Pancreas (tissue), 10 donors: ENCODE data around the gene ISX. TPM values are rescaled to one million over a fixed set of nuclear protein-coding genes. Genes with fewer than 3 reads are reported as not detected.

Source experiments
- ATAC-seq, 4 donors: fragments of 200-7000 bp; cut with Tn5 transposase; one replicate each; pipeline versions ENCODE4 v1.8.0 to v1.9.1; 2020; ENCODE audit warnings: mild to moderate bottlenecking in 4 of 4, moderate library complexity in 4 of 4
- DNase-seq, 6 donors: peaks; one replicate each; pipeline ENCODE4 v3.0.0-alpha.2; 2020
- FAIRE-seq: peaks from 2 replicates; lab custom pipeline; 2012; peaks lifted over from hg19 to GRCh38; lab: Jason Lieb, UNC
- H3K27ac ChIP-seq, 4 donors: fragments of 200-600 bp; sonication (generic); 1 replicate in 3 of 4; 2 replicates in 1 of 4; pipeline versions ENCODE4 v1.5.0 to v1.8.0; 2020
- H3K27me3 ChIP-seq, 4 donors: fragments of 200-600 bp; one replicate each; pipeline ENCODE4 v1.8.0; 2021
- H3K36me3 ChIP-seq, 3 donors: fragments of 200-600 bp; sonication (generic) in 1 of 3; one replicate each; pipeline versions ENCODE4 v1.5.0 to v1.8.0; 2020 to 2021
- H3K4me1 ChIP-seq, 3 donors: fragments of 200-600 bp; one replicate each; pipeline ENCODE4 v1.8.0; 2021
- H3K4me3 ChIP-seq, 4 donors: fragments of 200-600 bp; sonication (generic) in 2 of 4; one replicate each; pipeline versions ENCODE4 v1.5.0 to v1.8.0; 2020 to 2021
- H3K9me3 ChIP-seq, 4 donors: fragments of 200-600 bp; one replicate each; pipeline ENCODE4 v1.8.0; 2021
- WGBS, 2 donors: extraction: QIAGEN DNeasy Blood & Tissue Kit; methylation state at CpG; one replicate each; pipeline ENCODE4 v1.1.7; 2013; 5-methylcytosine and 5-hydroxymethylcytosine counted together
- intact Hi-C, 3 donors: fragments of 100-400 bp; cut with DNase I; formaldehyde crosslinking; loops; one replicate each; pipeline versions ENCODE4 v1.11.1 to v1.14.2; 2022
- polyA plus RNA-seq, 2 donors: library from polyadenylated mRNA; stranded (reverse); fragments of 200-250 nt; gene quantifications; one replicate each; pipeline ENCODE4 v1.2.3, GENCODE V29; 2013
- total RNA-seq, 6 donors: library from RNA; stranded (reverse); fragmentation: NEBNext Ultra II Directional in 4 of 6; extraction: Animal tissue kit (Norgen Biotek cat#: 25700) in 4 of 6; gene quantifications; one replicate each; pipeline versions ENCODE4 v1.2.1 to v1.2.4, GENCODE V29; 2021 to 2023
- TF ChIP-seq, protein P1 (sequence below), 4 donors: fragments of 200-600 bp; sonication (generic) in 3 of 4; IDR thresholded peaks; one replicate each; pipeline versions ENCODE4 v1.5.0 to v1.8.0; 2021; ENCODE audit warnings: antibody characterized with exemption in 4 of 4
- donor health status: healthy with polysubstance abuse.
- donor health status: DM: no; HTN: no; CAD: no; lungs with moderate emphysema.
- donor health status: DM: no; HTN: no; CAD: no.
- donor health status: control.
- donor health status: control.
- donor health status: Bipolar disorder and iron deficiency.
- donor health status: DM: yes; HTN: yes; CAD: no.
- donor health status: DM: no; HTN: no; CAD: no.
- donor health status: DM: no; HTN: no; CAD: no.
- donor health status: DM: yes; HTN: yes; CAD: no.

ISX gene
- total and polyA plus RNA-seq, 8 donors: 0.12 to 0.14 TPM; not detected in 6

GRCh38 chr22:35111244-35111643 lies 45.3 kb downstream of the ISX start:
- no peaks in the 10 kb centered on the region for H3K4me1 ChIP-seq
- intact Hi-C loops: no loop called here
- H3K4me3 ChIP-seq: no peak overlapping the region
- 59 to 64% methylated on average over 3 of the region's 3 CpGs for WGBS, 2 donors
- H3K27me3 ChIP-seq: no peaks in the 10 kb centered on the region
- H3K9me3 ChIP-seq: no peaks in the 10 kb centered on the region
- TF ChIP-seq, protein P1, sequence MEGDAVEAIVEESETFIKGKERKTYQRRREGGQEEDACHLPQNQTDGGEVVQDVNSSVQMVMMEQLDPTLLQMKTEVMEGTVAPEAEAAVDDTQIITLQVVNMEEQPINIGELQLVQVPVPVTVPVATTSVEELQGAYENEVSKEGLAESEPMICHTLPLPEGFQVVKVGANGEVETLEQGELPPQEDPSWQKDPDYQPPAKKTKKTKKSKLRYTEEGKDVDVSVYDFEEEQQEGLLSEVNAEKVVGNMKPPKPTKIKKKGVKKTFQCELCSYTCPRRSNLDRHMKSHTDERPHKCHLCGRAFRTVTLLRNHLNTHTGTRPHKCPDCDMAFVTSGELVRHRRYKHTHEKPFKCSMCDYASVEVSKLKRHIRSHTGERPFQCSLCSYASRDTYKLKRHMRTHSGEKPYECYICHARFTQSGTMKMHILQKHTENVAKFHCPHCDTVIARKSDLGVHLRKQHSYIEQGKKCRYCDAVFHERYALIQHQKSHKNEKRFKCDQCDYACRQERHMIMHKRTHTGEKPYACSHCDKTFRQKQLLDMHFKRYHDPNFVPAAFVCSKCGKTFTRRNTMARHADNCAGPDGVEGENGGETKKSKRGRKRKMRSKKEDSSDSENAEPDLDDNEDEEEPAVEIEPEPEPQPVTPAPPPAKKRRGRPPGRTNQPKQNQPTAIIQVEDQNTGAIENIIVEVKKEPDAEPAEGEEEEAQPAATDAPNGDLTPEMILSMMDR (IDR thresholded peaks at IDR 0.05): no peak
- H3K27ac ChIP-seq: no peak overlapping the region
- FAIRE-seq: no peak
- H3K36me3 ChIP-seq: no peaks in the 10 kb centered on the region
- no peak for ATAC-seq
- DNase-seq: no peak

- whole genome bisulfite sequencing, 2 donors: 59 to 77% methylated on average over 10 of the region's 10 CpGs
- TF ChIP-seq, protein P1 (IDR thresholded peaks at IDR 0.05): no peak
Observed at GRCh38 chr22:35113341-35113740, 47.4 kb downstream of the ISX start.

DNA sequence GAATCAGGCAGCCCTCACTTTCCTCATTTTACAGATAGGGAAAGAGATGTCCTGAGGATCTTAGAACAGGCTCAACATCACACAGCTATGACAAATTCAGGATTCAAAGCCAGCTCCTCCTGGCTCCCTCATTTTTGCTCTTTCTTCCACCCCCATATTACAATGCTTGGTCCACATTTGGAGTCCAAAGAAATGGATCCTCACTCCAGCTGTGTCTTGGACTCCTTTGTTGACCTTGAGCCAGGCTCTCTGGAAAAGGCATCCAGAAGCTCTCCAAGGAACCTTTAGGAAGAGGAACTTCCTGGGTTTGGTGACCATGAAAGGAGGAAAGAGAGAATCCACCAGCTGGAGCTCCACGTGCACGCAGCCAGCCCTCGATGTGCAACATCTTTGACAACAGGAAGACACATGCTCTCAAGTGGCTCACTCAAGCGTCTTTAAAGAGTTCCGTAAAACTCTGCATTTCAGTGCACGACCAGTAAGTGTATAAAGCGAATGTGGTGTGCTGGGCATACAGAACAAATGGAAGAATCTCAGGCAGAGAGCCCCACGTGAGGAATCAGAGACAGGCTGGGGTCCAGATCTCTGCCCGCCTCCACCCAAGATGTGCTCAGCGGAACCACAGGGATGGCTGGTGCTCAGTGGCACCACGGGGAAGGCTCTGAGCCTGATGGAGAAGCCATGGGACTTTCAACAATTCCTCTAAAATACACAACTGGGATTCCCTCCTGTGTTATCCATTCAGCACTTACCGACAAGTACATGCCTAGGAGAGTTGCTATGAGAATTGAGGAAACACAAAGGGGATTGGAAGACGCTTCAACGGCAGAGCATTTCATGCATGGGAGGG lies 48.4 kb downstream of the ISX start:
- FAIRE-seq (no peak), ATAC-seq (no peak), DNase-seq (no peak)
- 67 to 76% methylated on average over 14 of the region's 14 CpGs for WGBS, 2 donors
- no peak overlapping the region for H3K4me3 ChIP-seq
- H3K4me1 ChIP-seq: no peaks in the 10 kb centered on the region
- H3K9me3 ChIP-seq: no peaks in the 10 kb centered on the region
- no peak overlapping the region for H3K27ac ChIP-seq
- no peaks in the 10 kb centered on the region for H3K27me3 ChIP-seq
- H3K36me3 ChIP-seq: no peaks in the 10 kb centered on the region
- intact Hi-C loops: no loop called here
- TF ChIP-seq, protein P1 (IDR thresholded peaks at IDR 0.05): no peak

More at GRCh38 chr22:35113341-35113740, 47.4 kb downstream of the ISX start:
- FAIRE-seq: no peak
- H3K9me3 ChIP-seq: no peaks in the 10 kb centered on the region
- H3K4me1 ChIP-seq: no peaks in the 10 kb centered on the region
- no peaks in the 10 kb centered on the region for H3K27me3 ChIP-seq
- no peak for ATAC-seq
- no peak overlapping the region for H3K4me3 ChIP-seq
- DNase-seq: no peak
- intact Hi-C loops: no loop called here
- H3K27ac ChIP-seq: no peak overlapping the region
- no peaks in the 10 kb centered on the region for H3K36me3 ChIP-seq

DNA sequence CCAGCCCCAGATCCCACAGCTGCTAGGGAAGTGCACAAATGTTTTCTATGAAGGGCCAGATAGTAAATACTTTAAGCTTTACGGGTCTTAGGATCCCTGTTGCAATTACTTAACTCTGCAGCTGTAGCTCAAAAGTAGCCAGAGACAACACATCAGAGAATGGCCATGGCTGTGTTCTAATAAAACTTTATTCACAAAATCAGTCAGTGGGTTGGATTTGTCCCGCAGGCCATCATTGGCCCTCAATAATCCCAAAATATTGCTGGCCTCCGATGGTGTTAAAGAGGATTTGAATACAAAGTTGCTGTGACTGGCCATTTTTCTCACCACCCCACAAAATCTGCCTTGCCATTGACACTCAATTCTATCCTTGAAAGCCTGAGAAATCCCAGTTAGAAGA lies 49.6 kb downstream of the ISX start:
- TF ChIP-seq, protein P1 (IDR thresholded peaks at IDR 0.05): no peak
- Histone ChIP-seq H3K27me3 (no peaks in the 10 kb centered on the region), H3K36me3 (no peaks in the 10 kb centered on the region), H3K9me3 (no peaks in the 10 kb centered on the region), H3K4me1 (no peaks in the 10 kb centered on the region), H3K27ac (no peak overlapping the region), H3K4me3 (no peak overlapping the region)
- ATAC-seq (no peak), DNase-seq (no peak), FAIRE-seq (no peak)
- 81 to 90% methylated on average over 3 of the region's 3 CpGs for WGBS, 2 donors
- intact Hi-C loops: no loop called here

DNA sequence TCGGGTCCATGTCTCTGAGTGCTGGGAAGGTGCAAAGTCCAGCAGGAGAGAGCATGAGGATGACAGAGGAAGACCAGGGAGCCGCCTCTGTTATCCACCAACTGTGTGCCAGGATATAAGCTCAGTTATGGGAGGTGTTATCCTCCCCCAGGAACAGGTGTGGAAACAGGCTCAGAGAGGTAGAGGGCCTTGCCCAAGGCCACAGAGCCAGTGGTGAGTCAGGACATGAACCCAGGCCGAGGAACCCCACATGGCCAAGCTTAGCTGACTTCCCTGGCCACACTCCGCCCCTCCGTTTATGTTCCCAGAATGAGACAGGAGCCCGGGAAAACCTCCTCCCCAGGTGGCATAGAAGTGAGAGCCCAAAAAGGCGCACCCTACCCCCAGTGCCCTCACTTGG lies 50.3 kb downstream of the ISX start:
- intact Hi-C loops: no loop called here
- ATAC-seq: no peak
- FAIRE-seq: no peak
- Histone ChIP-seq H3K27ac (no peak overlapping the region), H3K4me3 (no peak overlapping the region), H3K4me1 (no peaks in the 10 kb centered on the region), H3K36me3 (no peaks in the 10 kb centered on the region), H3K9me3 (no peaks in the 10 kb centered on the region), H3K27me3 (no peaks in the 10 kb centered on the region)
- TF ChIP-seq, protein P1 (IDR thresholded peaks at IDR 0.05): no peak
- 65 to 87% methylated on average over 7 of the region's 7 CpGs for WGBS, 2 donors
- no peak for DNase-seq
